Tibial nerve (tissue), 4 donors: ENCODE measurements around the gene OTUD5. TPM values are rescaled to one million over a fixed set of nuclear protein-coding genes. Genes with fewer than 3 reads are reported as not detected.

Experiments used
- DNase-seq, 2 donors: peaks; one replicate each; pipeline ENCODE4 v3.0.0-alpha.2; 2019; ENCODE audit warnings: low spot score in 2 of 2
- H3K27ac ChIP-seq, 4 donors: fragments of 200-600 bp; sonication (generic) in 3 of 4; one replicate each; pipeline ENCODE4 v1.5.1; 2017 to 2019; ENCODE audit warnings: mild to moderate bottlenecking in 1 of 4
- H3K27me3 ChIP-seq, 2 donors: fragments of 200-600 bp; sonication (generic) in 1 of 2; one replicate each; pipeline versions ENCODE4 v1.5.1 to v1.6.0; 2017 to 2019
- H3K36me3 ChIP-seq, 3 donors: fragments of 200-600 bp; sonication (generic); one replicate each; pipeline ENCODE4 v1.5.1; 2018 to 2019
- H3K4me1 ChIP-seq, 4 donors: fragments of 200-600 bp; sonication (generic) in 3 of 4; one replicate each; pipeline ENCODE4 v1.5.1; 2017 to 2019
- H3K4me3 ChIP-seq, 4 donors: fragments of 200-600 bp; sonication (generic) in 3 of 4; one replicate each; pipeline ENCODE4 v1.5.1; 2017 to 2019; ENCODE audit warnings: mild to moderate bottlenecking in 1 of 4, moderate library complexity in 1 of 4
- H3K9me3 ChIP-seq, 4 donors: fragments of 200-600 bp; sonication (generic) in 3 of 4; one replicate each; pipeline ENCODE4 v1.5.1; 2017 to 2019
- EP300 ChIP-seq, 2 donors: sonication (generic); formaldehyde crosslinking; IDR thresholded peaks; one replicate each; pipeline ENCODE4 v1.6.1; 2017; ENCODE audit warnings: antibody characterized with exemption in 2 of 2, mild to moderate bottlenecking in 1 of 2
- POLR2A ChIP-seq, 2 donors: fragments of 450-650 bp; IDR thresholded peaks; one replicate each; pipeline ENCODE4 v1.6.1; 2017; ENCODE audit warnings: antibody characterized with exemption in 2 of 2, mild to moderate bottlenecking in 2 of 2, moderate library complexity in 2 of 2
- WGBS, 2 donors: methylation state at CpG; one replicate each; pipeline ENCODE4 v1.1.5; 2018; 5-methylcytosine and 5-hydroxymethylcytosine counted together
- total RNA-seq, 4 donors: library from RNA; depleted of rRNA; stranded (reverse); fragments of >200 nt; gene quantifications; one replicate each; pipeline ENCODE4 v1.1.0, GENCODE V29; 2016
- TF ChIP-seq, protein P1 (sequence below), 5 experiments: fragments of 200-600 bp in 3 of 5; fragments of 450-650 bp in 2 of 5; sonication (generic) in 3 of 5; IDR thresholded peaks; one replicate each; pipeline ENCODE4 v1.5.1; 2016 to 2019; ENCODE audit warnings: antibody characterized with exemption in 5 of 5, mild to moderate bottlenecking in 3 of 5, moderate library complexity in 2 of 5

The OTUD5 gene
- total RNA-seq, 4 donors from 2014 or later, result 39.8 to 79.2 (median 51.6) TPM

DNA sequence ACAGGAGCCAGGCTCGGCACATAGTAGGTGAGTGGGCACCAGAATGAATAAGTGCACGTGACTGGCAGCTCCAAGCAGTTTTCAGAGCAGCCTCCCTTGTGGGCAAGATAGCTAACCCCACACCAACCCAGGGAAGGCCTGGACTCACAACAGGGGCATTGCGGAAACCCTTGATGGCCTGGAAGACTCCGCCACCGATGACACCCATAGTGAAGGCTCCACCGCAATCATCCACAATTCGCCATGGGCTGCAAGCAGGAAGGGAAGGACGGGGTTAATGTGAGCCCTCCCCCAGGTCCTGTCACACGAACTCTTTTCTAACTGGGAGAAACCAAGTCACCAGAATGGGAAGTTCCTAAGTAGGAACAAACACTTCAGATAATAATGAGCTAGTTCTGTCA is 60.8 kb downstream of the OTUD5 start:
- TF ChIP-seq EP300 (IDR thresholded peaks at IDR 0.05) (no peak), POLR2A (IDR thresholded peaks at IDR 0.05) (no peak)
- TF ChIP-seq, protein P1, sequence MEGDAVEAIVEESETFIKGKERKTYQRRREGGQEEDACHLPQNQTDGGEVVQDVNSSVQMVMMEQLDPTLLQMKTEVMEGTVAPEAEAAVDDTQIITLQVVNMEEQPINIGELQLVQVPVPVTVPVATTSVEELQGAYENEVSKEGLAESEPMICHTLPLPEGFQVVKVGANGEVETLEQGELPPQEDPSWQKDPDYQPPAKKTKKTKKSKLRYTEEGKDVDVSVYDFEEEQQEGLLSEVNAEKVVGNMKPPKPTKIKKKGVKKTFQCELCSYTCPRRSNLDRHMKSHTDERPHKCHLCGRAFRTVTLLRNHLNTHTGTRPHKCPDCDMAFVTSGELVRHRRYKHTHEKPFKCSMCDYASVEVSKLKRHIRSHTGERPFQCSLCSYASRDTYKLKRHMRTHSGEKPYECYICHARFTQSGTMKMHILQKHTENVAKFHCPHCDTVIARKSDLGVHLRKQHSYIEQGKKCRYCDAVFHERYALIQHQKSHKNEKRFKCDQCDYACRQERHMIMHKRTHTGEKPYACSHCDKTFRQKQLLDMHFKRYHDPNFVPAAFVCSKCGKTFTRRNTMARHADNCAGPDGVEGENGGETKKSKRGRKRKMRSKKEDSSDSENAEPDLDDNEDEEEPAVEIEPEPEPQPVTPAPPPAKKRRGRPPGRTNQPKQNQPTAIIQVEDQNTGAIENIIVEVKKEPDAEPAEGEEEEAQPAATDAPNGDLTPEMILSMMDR (IDR thresholded peaks at IDR 0.05), result no peak
- Histone ChIP-seq H3K27me3 (no peaks in the 10 kb centered on the region), H3K4me3 (peak overlapping the region; percentile 33 to 81 (median 67)), H3K9me3 (no peaks in the 10 kb centered on the region), H3K36me3 (peaks cover 0 to 20% (median 0%) of the 10 kb centered on the region in 3 donors), H3K4me1 (peaks cover 0 to 27% (median 7%) of the 10 kb centered on the region in 4 donors), H3K27ac (peak overlapping the region; percentile 86 to 98 (median 91))
- WGBS, 2 donors, result 38 to 65% methylated on average over 1 to 9 of the region's 9 CpGs
- no peak for DNase-seq

DNA sequence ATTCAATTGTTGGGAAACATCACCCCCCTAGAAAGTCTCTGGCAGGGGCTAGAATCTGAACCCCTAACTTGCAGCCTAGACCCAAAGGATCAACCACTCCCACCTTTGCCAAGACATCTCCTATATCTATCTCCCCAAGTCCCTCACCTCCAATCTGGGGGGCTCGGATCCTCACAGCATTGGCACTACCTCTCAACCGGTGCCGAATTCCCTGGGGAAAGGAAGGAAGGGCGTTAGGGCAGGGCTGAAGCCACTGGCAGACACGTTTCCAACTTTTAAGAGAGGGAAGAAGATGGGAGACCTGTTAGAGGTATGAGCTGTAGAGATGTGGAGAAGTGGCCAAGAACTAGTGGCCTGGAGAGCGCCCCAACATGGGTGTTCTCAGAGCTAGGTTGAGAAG is 62.5 kb downstream of the OTUD5 start:
- no peak overlapping the region for H3K27ac ChIP-seq
- no peaks in the 10 kb centered on the region for H3K27me3 ChIP-seq
- H3K9me3 ChIP-seq, result no peaks in the 10 kb centered on the region
- peaks cover 0 to 27% (median 7%) of the 10 kb centered on the region in 4 donors for H3K4me1 ChIP-seq
- TF ChIP-seq, protein P1 (IDR thresholded peaks at IDR 0.05), result no peak
- no peak for TF ChIP-seq EP300 (IDR thresholded peaks at IDR 0.05)
- no peak for TF ChIP-seq POLR2A (IDR thresholded peaks at IDR 0.05)
- WGBS, 2 donors, result 76 to 78% methylated on average over 6 of the region's 6 CpGs
- DNase-seq, result no peak
- no peak overlapping the region for H3K4me3 ChIP-seq
- H3K36me3 ChIP-seq, result peaks cover 0 to 13% (median 0%) of the 10 kb centered on the region in 3 donors

DNA sequence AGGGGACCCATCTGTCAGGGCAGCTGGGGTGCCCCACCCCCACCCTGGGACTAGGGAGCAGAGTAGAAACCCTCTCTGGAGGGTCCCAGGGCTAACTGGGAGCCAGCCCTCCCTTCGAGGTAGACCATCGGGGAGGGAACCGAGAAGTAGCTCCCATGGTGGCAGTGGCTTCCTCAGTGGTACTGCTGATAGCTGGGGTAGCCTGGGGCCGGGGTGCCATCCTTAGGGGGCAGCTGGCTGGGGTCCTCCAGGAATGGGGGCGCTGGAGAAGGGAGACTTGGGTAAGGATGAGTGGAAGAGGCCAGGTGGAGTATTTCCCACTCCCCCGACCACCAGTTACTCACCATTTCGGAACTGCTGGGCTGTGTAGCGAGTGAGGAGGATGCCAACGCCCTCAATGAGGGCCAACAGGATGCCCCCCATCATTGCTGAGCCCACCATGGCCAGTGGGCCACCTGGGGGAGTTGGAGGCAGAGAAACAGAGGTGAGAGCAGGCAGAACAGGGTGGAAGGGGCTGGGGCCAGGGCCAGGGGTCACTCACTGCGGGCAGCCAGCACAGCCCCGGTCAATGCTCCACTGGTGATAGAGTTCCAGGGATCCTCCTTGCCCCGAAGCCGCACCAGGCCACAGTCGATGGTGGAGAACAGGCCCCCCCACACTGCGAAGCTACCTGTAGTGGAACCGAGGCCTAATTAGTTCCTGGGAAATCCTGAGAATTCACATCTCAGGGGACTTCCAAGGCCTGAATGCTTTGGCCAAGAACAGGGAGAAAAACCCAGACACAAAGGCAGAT is 63.7 kb downstream of the OTUD5 start:
- H3K27me3 ChIP-seq, result no peaks in the 10 kb centered on the region
- TF ChIP-seq EP300 (IDR thresholded peaks at IDR 0.05) (no peak), POLR2A (IDR thresholded peaks at IDR 0.05) (no peak)
- TF ChIP-seq, protein P1 (IDR thresholded peaks at IDR 0.05), result no peak
- H3K36me3 ChIP-seq, result peaks cover 0 to 13% (median 0%) of the 10 kb centered on the region in 3 donors
- 85 to 95% methylated on average over 7 to 16 of the region's 16 CpGs for WGBS, 2 donors
- H3K27ac ChIP-seq, result no peak overlapping the region
- DNase-seq, result no peak
- H3K9me3 ChIP-seq, result no peaks in the 10 kb centered on the region
- H3K4me3 ChIP-seq, result no peak overlapping the region
- H3K4me1 ChIP-seq, result peaks cover 0 to 15% (median 7%) of the 10 kb centered on the region in 4 donors

DNA sequence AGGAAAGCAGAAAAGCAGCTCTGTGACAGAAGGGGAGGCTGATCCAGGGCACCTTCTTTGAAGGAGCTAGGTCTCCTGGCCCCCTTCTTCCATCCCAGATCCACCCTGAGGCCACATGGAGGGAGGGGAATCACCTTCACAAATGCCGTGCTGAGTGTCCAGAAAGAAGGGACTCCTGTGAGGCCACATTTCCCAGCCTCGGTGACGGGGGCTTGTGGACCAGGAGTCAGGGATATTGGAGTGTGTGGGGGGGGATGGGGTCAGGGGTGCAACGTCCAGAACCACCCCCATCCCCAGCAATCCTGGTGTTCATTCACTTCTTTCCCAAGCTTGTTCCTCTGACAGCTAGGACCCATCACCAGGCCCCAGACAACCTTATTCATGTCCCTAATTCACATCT is 64.5 kb downstream of the OTUD5 start:
- H3K4me1 ChIP-seq, result peaks cover 0 to 15% (median 7%) of the 10 kb centered on the region in 4 donors
- 67 to 70% methylated on average over 1 to 4 of the region's 4 CpGs for WGBS, 2 donors
- no peak for DNase-seq
- H3K9me3 ChIP-seq, result no peaks in the 10 kb centered on the region
- H3K36me3 ChIP-seq, result peaks cover 0 to 13% (median 0%) of the 10 kb centered on the region in 3 donors
- no peak overlapping the region for H3K4me3 ChIP-seq
- TF ChIP-seq EP300 (IDR thresholded peaks at IDR 0.05) (no peak), POLR2A (IDR thresholded peaks at IDR 0.05) (no peak)
- TF ChIP-seq, protein P1 (IDR thresholded peaks at IDR 0.05), result no peak
- no peak overlapping the region for H3K27ac ChIP-seq
- H3K27me3 ChIP-seq, result no peaks in the 10 kb centered on the region
